ENCODE data around the gene OR2A12.

DNA sequence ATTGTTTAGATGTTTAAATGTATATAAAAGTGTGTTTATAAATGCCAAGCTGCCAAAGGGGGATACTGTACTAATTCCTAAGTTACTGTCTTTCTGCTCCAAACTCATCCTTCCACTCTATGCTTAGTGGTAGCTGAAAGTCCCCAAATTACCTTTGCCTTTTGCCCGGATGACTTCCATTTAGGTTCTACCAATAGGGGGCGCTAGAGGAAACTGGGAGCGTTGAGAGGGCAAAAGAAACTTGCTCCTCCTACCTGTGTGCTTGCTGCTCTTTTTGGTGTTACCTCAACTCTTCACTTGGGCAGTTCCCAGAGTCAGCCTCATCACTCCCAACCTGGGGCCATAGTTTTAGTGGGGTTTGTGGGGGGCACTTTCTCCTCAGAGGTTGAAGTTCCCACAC lies 22.4 kb upstream of the OR2A12 start:
- TF ChIP-seq, protein P1, sequence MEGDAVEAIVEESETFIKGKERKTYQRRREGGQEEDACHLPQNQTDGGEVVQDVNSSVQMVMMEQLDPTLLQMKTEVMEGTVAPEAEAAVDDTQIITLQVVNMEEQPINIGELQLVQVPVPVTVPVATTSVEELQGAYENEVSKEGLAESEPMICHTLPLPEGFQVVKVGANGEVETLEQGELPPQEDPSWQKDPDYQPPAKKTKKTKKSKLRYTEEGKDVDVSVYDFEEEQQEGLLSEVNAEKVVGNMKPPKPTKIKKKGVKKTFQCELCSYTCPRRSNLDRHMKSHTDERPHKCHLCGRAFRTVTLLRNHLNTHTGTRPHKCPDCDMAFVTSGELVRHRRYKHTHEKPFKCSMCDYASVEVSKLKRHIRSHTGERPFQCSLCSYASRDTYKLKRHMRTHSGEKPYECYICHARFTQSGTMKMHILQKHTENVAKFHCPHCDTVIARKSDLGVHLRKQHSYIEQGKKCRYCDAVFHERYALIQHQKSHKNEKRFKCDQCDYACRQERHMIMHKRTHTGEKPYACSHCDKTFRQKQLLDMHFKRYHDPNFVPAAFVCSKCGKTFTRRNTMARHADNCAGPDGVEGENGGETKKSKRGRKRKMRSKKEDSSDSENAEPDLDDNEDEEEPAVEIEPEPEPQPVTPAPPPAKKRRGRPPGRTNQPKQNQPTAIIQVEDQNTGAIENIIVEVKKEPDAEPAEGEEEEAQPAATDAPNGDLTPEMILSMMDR (IDR thresholded peaks at IDR 0.05; ENCODE audit: low read length): peak; percentile 51
- no peak for TF ChIP-seq EZH2 (optimal IDR thresholded peaks at IDR 0.05; ENCODE audit: low read depth, low read length)
- no peak for TF ChIP-seq EZH2phosphoT487 (IDR thresholded peaks at IDR 0.05; ENCODE audit: low read length)
